Testis (tissue), 2 donors: ENCODE measurements around the gene DYDC1.

Experiments used
- POLR2A ChIP-seq: fragments of 450-650 bp; IDR thresholded peaks from one replicate; pipeline ENCODE4 v1.6.1; 2017; ENCODE audit warnings: antibody characterized with exemption, mild to moderate bottlenecking, moderate library complexity
- TF ChIP-seq, protein P1 (sequence below), 3 experiments: fragments of 450-650 bp in 2 of 3; fragments of 200-600 bp in 1 of 3; sonication (generic) in 1 of 3; IDR thresholded peaks; one replicate each; pipeline ENCODE4 v1.5.1; 2016 to 2019; ENCODE audit warnings: antibody characterized with exemption in 3 of 3, mild to moderate bottlenecking in 2 of 3, moderate library complexity in 1 of 3

DNA sequence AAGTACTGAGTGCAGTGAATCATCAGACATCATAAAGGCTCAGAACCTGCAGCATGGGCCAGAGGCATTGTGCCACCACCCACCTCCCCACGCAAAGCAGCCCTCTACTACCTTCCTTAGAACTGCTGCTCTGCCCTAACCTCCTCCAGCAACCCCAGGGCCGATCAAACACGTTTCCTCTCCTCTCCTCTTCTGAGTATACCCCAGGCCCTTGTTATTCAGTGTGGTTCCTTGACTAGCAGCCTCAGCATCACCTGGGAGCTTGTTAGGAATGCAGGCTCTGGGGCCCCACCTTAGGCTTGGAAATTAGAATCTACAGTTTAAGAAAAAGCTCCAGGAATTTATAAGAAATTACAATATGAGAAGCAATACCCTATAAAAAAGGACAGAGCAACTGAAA lies 33.2 kb downstream of the DYDC1 start:
- TF ChIP-seq, protein P1, sequence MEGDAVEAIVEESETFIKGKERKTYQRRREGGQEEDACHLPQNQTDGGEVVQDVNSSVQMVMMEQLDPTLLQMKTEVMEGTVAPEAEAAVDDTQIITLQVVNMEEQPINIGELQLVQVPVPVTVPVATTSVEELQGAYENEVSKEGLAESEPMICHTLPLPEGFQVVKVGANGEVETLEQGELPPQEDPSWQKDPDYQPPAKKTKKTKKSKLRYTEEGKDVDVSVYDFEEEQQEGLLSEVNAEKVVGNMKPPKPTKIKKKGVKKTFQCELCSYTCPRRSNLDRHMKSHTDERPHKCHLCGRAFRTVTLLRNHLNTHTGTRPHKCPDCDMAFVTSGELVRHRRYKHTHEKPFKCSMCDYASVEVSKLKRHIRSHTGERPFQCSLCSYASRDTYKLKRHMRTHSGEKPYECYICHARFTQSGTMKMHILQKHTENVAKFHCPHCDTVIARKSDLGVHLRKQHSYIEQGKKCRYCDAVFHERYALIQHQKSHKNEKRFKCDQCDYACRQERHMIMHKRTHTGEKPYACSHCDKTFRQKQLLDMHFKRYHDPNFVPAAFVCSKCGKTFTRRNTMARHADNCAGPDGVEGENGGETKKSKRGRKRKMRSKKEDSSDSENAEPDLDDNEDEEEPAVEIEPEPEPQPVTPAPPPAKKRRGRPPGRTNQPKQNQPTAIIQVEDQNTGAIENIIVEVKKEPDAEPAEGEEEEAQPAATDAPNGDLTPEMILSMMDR (IDR thresholded peaks at IDR 0.05), result no peak
- TF ChIP-seq POLR2A, result no peak
